ENCODE results near the gene GLRX2.
A peak's percentile ranks its signal among the peaks of the same experiment; 100 is the strongest.
"Not testable (repeated sequence)": the region's sequence is repeated elsewhere in the genome, so short reads cannot be mapped to it uniquely, and the experiment has no call there.

The GLRX2 gene

DNA sequence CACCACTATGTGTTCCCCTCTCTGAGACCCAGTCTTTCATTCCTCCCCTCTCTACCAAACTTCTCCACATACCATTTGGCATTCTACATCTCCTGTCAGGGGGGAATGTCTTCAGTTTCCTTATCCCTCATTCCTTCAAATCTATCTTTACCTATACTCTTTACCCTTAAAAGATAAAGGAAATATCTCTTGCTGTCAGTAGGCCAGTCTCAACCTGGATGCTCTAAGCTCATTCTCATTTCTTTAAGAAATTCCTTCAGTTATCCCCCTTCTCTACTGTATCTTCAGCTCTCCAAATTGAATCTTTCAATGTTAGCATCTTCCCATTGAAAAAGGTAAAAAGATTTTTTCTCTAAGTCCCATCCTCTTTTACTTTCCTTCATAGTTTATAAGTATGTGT lies 39.3 kb downstream of the GLRX2 start:
- peaks cover 5 to 9% of the 10 kb centered on the region in 2 donors for H3K36me3 ChIP-seq (ENCODE audit: control insufficient read depth in 2 of 2, insufficient read depth in 2 of 2, low read length in 2 of 2)
- H3K9me3 ChIP-seq (ENCODE audit: control insufficient read depth in 2 of 2, low read length in 2 of 2): no peaks in the 10 kb centered on the region
- no peak overlapping the region for H3K4me3 ChIP-seq (ENCODE audit: low read length in 2 of 2)
- no peaks in the 10 kb centered on the region for H3K27me3 ChIP-seq (ENCODE audit: control insufficient read depth in 1 of 2, insufficient read depth in 2 of 2, low read length in 2 of 2)
- no peak overlapping the region for H3K9ac ChIP-seq (ENCODE audit: low read length in 2 of 2)
- H3K27ac ChIP-seq (ENCODE audit: low read length): no peak overlapping the region
- H3K4me1 ChIP-seq (ENCODE audit: control insufficient read depth, insufficient read depth, low read length): peaks cover 3% of the 10 kb centered on the region

GRCh38 chr1:193062698-193063463 lies 42.3 kb downstream of the GLRX2 start:
- Histone ChIP-seq H3K27ac (ENCODE audit: low read length) (no peak overlapping the region), H3K36me3 (ENCODE audit: control insufficient read depth in 2 of 2, insufficient read depth in 2 of 2, low read length in 2 of 2) (no peaks in the 10 kb centered on the region), H3K4me1 (ENCODE audit: control insufficient read depth, insufficient read depth, low read length) (peaks cover 14% of the 10 kb centered on the region), H3K27me3 (ENCODE audit: control insufficient read depth in 1 of 2, insufficient read depth in 2 of 2, low read length in 2 of 2) (no peaks in the 10 kb centered on the region), H3K9ac (ENCODE audit: low read length in 2 of 2) (no peak overlapping the region), H3K9me3 (ENCODE audit: control insufficient read depth in 2 of 2, low read length in 2 of 2) (no peaks in the 10 kb centered on the region), H3K4me3 (ENCODE audit: low read length in 2 of 2) (no peak overlapping the region)

- Histone ChIP-seq H3K4me3 (ENCODE audit: low read length in 2 of 2) (peak overlapping the region; percentile 89 to 90), H3K27ac (ENCODE audit: low read length) (no peak overlapping the region)
Measured at GRCh38 chr1:193060938-193061337, 44.3 kb downstream of the GLRX2 start.

DNA sequence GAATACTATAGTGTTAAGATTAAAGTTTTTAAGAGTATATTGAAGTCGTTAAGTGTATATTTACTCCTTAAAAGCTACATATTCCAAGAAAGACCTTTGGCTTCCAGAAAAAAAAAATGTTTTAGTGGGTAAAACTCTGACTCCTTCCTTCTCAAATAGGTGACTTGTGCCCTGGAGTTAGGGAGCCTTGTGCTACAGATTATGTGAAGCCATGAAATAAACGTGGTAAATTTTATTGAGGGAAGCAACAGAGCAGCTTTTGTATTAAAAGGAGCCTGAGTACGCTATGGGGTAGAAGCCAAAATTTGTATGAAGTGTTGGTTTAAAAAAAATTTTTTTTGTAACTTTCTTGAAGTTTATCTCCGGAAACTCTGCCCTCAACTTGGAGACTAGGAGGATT lies 44.8 kb downstream of the GLRX2 start:
- Histone ChIP-seq H3K4me1 (ENCODE audit: control insufficient read depth, insufficient read depth, low read length) (peaks cover 18% of the 10 kb centered on the region), H3K36me3 (ENCODE audit: control insufficient read depth in 2 of 2, insufficient read depth in 2 of 2, low read length in 2 of 2) (no peaks in the 10 kb centered on the region), H3K27ac (ENCODE audit: low read length) (peak overlapping the region; percentile 98), H3K9ac (ENCODE audit: low read length in 2 of 2) (peak overlapping the region; percentile 89 to 96), H3K4me3 (ENCODE audit: low read length in 2 of 2) (peak overlapping the region; percentile 89 to 90), H3K27me3 (ENCODE audit: control insufficient read depth in 1 of 2, insufficient read depth in 2 of 2, low read length in 2 of 2) (no peaks in the 10 kb centered on the region), H3K9me3 (ENCODE audit: control insufficient read depth in 2 of 2, low read length in 2 of 2) (no peaks in the 10 kb centered on the region)

More at GRCh38 chr1:193060938-193061337, 44.3 kb downstream of the GLRX2 start:
- Histone ChIP-seq H3K9ac (ENCODE audit: low read length in 2 of 2) (peak overlapping the region in 1 of 2 donors; percentile 89), H3K4me1 (ENCODE audit: control insufficient read depth, insufficient read depth, low read length) (peaks cover 18% of the 10 kb centered on the region), H3K36me3 (ENCODE audit: control insufficient read depth in 2 of 2, insufficient read depth in 2 of 2, low read length in 2 of 2) (no peaks in the 10 kb centered on the region), H3K9me3 (ENCODE audit: control insufficient read depth in 2 of 2, low read length in 2 of 2) (no peaks in the 10 kb centered on the region), H3K27me3 (ENCODE audit: control insufficient read depth in 1 of 2, insufficient read depth in 2 of 2, low read length in 2 of 2) (no peaks in the 10 kb centered on the region)

DNA sequence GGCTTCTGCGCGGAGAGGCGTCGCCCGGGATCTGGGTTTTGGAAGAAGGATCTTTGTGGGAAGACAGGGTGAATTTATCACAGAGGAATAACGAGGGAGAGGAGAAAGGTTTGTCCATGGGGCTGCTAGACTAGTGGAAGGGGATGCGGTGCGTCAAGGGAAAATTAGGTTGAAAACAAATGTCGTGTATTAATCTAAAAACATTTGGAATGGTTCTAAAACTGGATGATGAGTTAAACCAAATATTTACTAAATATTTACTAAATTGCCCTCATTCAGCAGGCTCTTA lies 45.2 kb downstream of the GLRX2 start:
- Histone ChIP-seq H3K4me3 (ENCODE audit: low read length in 2 of 2) (peak overlapping the region; percentile 89 to 90), H3K36me3 (ENCODE audit: control insufficient read depth in 2 of 2, insufficient read depth in 2 of 2, low read length in 2 of 2) (no peaks in the 10 kb centered on the region), H3K9me3 (ENCODE audit: control insufficient read depth in 2 of 2, low read length in 2 of 2) (no peaks in the 10 kb centered on the region), H3K9ac (ENCODE audit: low read length in 2 of 2) (peak overlapping the region; percentile 89 to 96), H3K27ac (ENCODE audit: low read length) (peak overlapping the region; percentile 98), H3K27me3 (ENCODE audit: control insufficient read depth in 1 of 2, insufficient read depth in 2 of 2, low read length in 2 of 2) (no peaks in the 10 kb centered on the region), H3K4me1 (ENCODE audit: control insufficient read depth, insufficient read depth, low read length) (peaks cover 18% of the 10 kb centered on the region)

GRCh38 chr1:193059282-193060114 lies 45.7 kb downstream of the GLRX2 start, which contains the start of the genes RO60 and UCHL5:
TSS of gene RO60 (plus strand) at chr1:193059612. CDS start at chr1:193069055, 9,443 bp downstream.
TSS of gene UCHL5 (minus strand) at chr1:193059360. CDS start at chr1:193059260, 100 bp downstream.
- Histone ChIP-seq H3K27ac (ENCODE audit: low read length) (peak within 1 kb of the TSS; percentile 98), H3K27me3 (ENCODE audit: control insufficient read depth in 1 of 2, insufficient read depth in 2 of 2, low read length in 2 of 2) (no peaks in the 10 kb centered on the region), H3K9me3 (ENCODE audit: control insufficient read depth in 2 of 2, low read length in 2 of 2) (no peaks in the 10 kb centered on the region), H3K4me1 (ENCODE audit: control insufficient read depth, insufficient read depth, low read length) (peaks cover 18% of the 10 kb centered on the region), H3K4me3 (ENCODE audit: low read length in 2 of 2) (peak within 1 kb of the TSS; percentile 89 to 90), H3K36me3 (ENCODE audit: control insufficient read depth in 2 of 2, insufficient read depth in 2 of 2, low read length in 2 of 2) (no peaks in the 10 kb centered on the region), H3K9ac (ENCODE audit: low read length in 2 of 2) (peak within 1 kb of the TSS; percentile 89 to 96)

- no peaks in the 10 kb centered on the region for H3K27me3 ChIP-seq (ENCODE audit: control insufficient read depth in 1 of 2, insufficient read depth in 2 of 2, low read length in 2 of 2)
- peak overlapping the region; percentile 98 for H3K27ac ChIP-seq (ENCODE audit: low read length)
- no peaks in the 10 kb centered on the region for H3K9me3 ChIP-seq (ENCODE audit: control insufficient read depth in 2 of 2, low read length in 2 of 2)
- H3K4me1 ChIP-seq (ENCODE audit: control insufficient read depth, insufficient read depth, low read length): peaks cover 18% of the 10 kb centered on the region
- H3K4me3 ChIP-seq (ENCODE audit: low read length in 2 of 2): peak overlapping the region; percentile 89 to 90
- H3K36me3 ChIP-seq (ENCODE audit: control insufficient read depth in 2 of 2, insufficient read depth in 2 of 2, low read length in 2 of 2): no peaks in the 10 kb centered on the region
- peak overlapping the region; percentile 89 to 96 for H3K9ac ChIP-seq (ENCODE audit: low read length in 2 of 2)
Measured at GRCh38 chr1:193058529-193059281, 46.5 kb downstream of the GLRX2 start.

DNA sequence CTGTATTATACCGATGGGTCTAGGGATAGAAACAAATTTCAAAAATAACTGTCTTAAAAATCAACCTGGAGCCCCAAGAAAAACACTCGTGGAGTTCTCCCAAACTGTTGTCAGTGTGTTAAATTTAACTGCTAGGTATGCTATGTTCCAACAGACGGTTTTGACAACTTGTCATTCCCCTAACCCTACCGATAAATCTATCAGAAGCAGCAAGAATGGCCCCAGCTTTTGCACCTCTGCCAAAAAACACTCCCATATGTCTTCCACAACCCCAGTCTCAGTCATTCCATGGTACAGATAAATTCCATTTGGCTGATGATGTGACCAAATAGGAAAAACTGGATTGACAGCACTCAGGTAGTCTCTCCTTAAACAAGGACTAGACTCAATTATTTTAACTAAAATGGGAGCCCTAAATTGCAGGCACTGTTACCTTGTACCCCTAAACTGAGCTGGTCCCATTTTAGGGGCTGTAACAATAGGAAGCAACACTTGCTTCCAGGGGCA lies 51.0 kb downstream of the GLRX2 start:
- no peaks in the 10 kb centered on the region for H3K9me3 ChIP-seq (ENCODE audit: control insufficient read depth in 2 of 2, low read length in 2 of 2)
- no peak overlapping the region for H3K9ac ChIP-seq (ENCODE audit: low read length in 2 of 2)
- no peak overlapping the region for H3K27ac ChIP-seq (ENCODE audit: low read length)
- no peaks in the 10 kb centered on the region for H3K27me3 ChIP-seq (ENCODE audit: control insufficient read depth in 1 of 2, insufficient read depth in 2 of 2, low read length in 2 of 2)
- no peak overlapping the region for H3K4me3 ChIP-seq (ENCODE audit: low read length in 2 of 2)
- peaks cover 15% of the 10 kb centered on the region for H3K4me1 ChIP-seq (ENCODE audit: control insufficient read depth, insufficient read depth, low read length)
- peaks cover 0 to 10% of the 10 kb centered on the region in 2 donors for H3K36me3 ChIP-seq (ENCODE audit: control insufficient read depth in 2 of 2, insufficient read depth in 2 of 2, low read length in 2 of 2)

GRCh38 chr1:193048913-193049312 lies 56.3 kb downstream of the GLRX2 start:
- not testable (repeated sequence) for H3K4me3 ChIP-seq (ENCODE audit: low read length in 2 of 2); H3K27me3 ChIP-seq (ENCODE audit: control insufficient read depth in 1 of 2, insufficient read depth in 2 of 2, low read length in 2 of 2); H3K27ac ChIP-seq (ENCODE audit: low read length); H3K9me3 ChIP-seq (ENCODE audit: control insufficient read depth in 2 of 2, low read length in 2 of 2); H3K9ac ChIP-seq (ENCODE audit: low read length in 2 of 2); H3K4me1 ChIP-seq (ENCODE audit: control insufficient read depth, insufficient read depth, low read length)
- peaks cover 4 to 11% of the 10 kb centered on the region in 2 donors for H3K36me3 ChIP-seq (ENCODE audit: control insufficient read depth in 2 of 2, insufficient read depth in 2 of 2, low read length in 2 of 2)
